Stimulated activated CD8-positive, alpha-beta memory T cell treated with anti-CD3 and anti-CD28 coated beads, Interleukin-7, amount 100 ng/mL, for 24 hours (primary cell): Measurements from ENCODE around the gene TRPT1.

Experiments used
- DNase-seq: peaks from one replicate; pipeline ENCODE4 v3.0.0-alpha.2; 2020; ENCODE audit warnings: low read depth

The TRPT1 gene

DNA sequence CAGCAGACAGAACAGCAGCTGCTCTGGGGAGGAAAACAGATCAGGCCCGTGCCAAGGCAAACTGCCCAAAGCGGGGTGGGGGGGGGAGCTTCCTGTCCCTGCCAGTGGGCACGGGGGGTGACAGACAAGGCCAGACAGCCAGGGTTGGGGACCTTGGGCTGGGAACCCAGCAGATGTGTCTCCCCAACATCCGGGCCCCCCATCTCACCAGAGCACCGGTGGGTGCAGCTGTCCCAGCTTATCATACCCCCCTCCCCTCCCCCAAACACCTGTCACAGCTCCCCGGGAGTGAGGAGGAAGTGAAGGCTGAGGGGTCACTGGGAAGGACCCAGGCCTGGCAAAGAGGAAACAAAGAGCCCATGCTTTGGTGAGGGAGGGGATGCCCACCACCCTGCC is 19.4 kb upstream of the TRPT1 start:
- DNase-seq = no peak

DNA sequence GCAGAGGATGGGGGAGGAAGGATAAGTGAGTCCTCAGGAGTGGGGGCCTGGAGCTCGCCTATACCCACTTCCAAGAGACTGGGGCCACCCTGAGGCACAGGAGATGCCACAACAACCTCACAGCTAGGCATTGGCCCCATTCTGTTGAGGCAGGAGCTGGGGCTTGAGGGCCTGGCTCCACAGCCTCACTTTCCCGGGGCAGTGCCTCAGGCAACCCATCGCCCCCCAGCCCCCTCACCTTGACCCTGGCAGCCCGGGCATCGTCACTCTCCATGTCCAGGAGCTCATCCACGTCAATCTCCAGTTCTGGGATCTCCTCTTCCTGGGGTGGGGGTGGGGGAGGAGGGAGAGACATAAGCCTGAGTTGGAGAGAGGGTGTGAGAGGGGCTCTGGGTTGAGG is 19.0 kb upstream of the TRPT1 start:
- no peak for DNase-seq

DNA sequence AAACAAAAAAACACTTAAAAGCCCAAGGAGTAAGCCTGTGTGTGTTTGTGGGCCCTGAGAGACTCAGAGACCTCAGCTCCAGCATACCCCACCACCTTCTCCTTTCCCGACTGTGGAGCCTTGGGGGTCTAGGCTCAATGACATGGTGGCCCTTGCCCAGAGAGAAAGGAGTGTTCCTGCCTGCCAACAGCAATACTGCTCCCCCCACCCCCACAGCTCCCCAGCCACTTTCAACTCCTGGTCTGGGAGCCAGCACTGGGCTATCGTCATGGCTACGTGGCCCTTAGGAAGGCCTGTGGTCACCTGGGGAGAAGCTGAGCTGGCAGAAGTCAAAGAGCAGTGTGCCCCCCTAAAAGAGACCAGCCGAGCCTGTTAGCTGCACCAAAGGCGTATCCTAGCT is 18.1 kb upstream of the TRPT1 start:
- no peak for DNase-seq

DNA sequence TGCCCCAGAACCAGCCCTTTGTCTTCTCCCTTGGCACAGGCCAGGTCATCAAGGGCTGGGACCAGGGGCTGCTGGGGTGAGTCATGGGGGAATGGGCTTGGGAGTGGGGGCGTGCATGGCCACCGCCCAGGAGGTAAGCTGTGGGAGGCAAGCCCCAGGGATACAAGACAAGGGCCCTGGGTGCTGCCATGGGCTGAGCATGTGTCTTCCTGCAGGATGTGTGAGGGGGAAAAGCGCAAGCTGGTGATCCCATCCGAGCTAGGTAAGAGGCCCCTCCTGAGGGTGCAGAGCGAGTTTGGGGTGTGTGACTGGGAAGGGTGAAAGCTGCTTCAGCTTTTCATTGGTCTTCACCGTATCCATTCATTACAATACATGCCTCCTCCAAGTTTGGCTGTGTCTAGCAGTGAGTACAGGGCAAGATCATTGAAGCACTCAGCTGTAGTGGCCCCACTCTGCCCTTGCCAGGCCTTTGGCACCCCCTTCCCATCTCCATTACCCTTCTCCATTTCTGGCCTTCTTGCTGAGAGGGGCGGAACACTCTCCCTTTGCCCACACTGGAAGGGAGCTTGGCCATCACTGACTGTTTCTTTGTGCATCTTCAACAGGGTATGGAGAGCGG is 17.4 kb upstream of the TRPT1 start:
- DNase-seq = no peak

DNA sequence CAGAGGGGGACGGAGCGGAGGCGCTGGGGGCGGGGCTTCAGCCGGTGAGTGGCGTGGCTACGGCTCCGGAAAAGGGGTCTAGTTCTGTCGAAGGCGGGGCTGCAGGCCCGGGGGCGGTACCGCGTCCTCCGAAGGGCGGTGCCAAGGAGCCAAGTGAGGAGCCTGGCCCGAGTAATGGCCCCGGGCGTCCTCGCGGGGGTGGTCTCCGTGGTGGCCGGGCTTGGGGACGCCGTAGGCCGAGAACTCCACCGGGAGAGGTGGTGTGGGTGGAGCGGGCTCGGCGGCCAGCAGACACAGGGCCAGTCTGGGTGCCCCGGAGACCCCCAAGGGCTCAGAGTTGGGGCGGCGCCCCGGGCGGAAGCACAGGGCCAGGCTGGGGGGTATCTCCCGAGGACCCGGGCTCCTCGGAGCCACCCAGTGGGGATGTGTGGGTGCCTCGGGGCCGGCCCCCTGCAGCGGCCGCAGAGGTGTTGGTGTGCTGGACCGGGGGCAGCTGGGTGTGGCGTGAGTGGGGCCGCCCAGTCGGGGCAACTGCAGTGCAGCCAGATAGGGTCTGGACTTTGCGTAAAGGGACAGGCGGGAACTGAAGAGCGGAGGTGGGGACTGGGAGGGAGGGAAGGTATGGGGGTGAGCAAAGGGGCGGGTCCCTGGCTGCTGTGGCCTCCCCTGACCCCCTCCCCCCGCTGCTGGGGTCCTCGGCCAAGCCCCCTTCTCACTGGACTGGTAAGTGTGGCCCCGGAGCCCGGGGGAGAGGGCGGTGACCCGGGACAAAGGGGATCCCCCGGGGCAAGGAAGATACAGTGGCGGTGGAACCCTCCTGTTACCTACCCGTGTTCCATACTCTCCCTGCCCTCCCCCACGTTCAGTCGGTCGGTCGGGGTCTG is 15.7 kb upstream of the TRPT1 start:
- DNase-seq = no peak

DNA sequence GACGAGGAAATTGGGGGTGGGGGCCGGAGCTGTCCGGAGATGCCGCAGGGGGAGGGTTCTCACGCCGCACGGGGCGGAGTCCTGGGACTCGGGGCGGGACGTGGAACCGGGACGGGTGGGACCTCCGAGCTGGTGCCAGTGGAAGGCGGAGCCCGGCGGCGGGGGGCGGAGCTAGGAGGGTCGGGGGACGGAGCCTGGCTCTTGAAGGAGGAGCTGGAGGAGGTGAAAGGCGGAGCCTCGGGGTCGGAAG is 15.2 kb upstream of the TRPT1 start:
- DNase-seq = peak; percentile 99

DNA sequence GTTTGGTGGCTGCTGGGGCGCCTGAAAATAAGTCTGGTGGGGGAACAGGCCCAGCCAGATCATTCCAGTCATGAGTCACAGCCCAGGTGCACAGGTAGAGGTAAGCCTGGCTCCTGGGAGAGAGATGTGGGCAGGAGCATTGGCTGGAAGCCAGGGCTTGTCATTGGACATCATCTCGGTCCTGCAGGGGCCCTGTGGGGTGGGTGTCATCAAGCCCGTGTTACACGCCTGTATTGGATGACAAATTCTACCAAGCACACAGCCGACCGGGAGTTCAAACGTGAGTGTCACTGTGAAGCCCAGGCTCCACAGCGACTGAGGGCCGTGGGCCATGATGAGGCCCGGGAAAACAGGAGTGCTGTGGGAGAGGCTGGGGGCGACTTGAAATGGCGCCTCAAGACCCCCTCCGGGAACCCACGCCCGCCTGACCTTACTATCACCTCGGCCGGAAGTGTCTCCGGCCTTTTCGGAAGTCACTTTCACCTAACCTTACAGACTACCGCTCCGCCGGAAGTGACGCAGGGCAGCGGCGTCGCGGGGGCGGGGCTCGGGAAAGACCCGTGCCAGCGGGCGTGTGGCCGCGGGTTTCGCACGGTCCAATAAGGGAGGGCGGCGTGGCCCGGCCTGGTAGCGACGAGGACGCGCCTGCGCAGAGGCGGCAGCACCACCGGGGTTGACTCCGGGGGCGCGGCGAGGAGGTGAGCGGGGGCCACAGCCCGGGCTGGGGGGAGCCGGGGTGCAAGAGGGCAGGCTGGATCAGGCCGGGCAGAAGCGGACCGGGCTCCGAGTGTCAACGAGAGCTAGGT is 14.7 kb upstream of the TRPT1 start, which contains the start of gene FKBP2:
FKBP2 (plus strand) TSS at position 661 of the 806 bp plus-strand sequence. CDS start 1,293 bp downstream, outside the sequence.
- peak; percentile 93 for DNase-seq

DNA sequence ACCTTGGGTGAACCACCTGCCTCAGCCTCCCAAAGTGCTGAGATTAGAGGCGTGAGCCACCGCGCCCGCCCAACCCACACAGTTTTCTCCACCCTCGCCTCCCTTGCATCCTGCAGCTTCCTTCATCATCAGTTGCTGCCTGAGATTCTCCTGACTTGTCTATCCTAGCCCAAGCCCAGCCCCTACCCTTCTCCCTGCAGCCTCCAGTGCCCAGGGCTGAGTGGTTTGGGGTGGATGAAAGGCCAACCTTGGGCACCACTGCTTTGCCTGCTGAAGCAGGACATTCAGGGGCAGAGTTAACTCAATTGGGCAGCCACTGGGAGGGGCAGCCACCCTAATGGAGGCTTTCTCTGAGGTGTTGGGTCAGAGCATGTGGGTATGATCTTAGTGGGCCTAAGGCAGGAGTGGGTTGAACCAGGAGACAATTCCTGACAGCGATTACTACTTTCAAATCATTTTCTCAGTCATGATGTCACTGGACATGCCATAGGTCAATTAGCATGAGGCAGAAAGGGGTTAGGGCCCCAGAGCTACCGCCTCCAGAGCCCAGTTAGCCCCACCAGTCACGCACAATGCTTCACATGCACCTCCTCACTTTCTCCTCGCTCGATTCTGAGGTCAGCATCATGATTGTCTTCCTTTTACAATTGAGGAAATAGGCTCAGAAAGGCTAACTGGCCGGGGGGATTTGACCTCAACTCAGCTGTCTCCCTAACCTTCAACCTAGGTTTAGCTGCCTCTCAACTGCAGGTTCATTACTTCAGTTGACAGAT is 13.9 kb upstream of the TRPT1 start:
- DNase-seq = no peak

DNA sequence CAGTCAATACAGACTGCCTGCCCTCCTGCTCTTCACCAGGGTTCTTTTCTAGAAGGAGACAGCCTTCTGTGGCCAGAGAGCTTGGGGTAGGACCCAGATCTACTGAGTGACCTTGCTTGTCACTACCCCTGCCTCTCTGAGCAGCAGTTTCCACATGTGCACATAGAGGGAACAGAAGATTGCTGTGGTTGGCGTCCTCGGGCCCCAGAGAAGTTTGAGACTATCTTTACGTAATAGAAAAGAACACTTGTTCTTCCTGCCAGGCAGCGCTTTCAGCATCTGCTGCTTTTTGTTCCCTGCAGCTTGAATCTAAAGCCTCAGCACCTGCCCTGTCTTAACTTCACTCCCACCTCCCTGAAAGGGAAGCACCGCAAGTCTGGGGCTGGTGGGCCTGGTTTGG is 13.0 kb upstream of the TRPT1 start:
- no peak for DNase-seq

DNA sequence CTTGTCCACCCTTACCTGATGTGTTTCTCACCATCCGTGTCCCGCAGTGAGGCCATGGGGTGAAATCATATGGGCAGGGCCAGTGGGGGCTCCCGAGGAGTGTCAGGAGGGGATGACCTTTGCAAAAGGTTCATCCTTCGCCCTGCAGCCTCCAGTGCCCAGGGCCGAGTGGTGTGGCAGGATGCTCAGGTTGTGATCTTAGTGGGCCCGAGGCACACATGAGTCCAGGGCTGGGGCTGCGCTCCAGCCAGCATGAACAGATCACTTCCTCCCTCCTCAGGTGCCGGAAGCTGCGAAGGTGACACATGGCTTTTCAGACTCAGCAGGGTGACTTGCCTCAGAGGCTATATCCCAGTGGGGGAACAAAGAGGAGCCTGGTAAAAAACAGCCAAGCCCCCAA is 12.1 kb upstream of the TRPT1 start:
- DNase-seq = no peak

DNA sequence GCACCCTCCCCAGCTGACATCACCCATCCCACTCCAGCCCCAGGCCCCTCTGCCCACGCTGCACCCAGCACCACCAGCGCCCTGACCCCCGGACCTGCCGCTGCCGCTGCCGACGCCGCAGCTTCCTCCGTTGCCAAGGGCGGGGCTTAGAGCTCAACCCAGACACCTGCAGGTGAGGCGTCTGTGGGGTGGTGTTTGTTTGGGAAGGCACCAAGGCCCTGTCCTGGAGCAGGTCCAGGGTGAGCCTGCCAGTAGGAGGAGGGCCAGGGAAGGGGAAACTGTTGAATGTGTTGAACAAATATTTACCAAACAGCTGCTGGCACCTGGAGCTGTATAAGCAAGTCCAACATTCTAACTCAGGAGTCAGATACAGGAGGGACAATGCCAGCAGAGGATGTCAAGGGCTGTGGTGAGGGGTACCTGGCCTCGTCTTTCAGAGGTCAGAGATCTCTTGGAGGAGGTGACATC is 11.5 kb upstream of the TRPT1 start:
- no peak for DNase-seq

DNA sequence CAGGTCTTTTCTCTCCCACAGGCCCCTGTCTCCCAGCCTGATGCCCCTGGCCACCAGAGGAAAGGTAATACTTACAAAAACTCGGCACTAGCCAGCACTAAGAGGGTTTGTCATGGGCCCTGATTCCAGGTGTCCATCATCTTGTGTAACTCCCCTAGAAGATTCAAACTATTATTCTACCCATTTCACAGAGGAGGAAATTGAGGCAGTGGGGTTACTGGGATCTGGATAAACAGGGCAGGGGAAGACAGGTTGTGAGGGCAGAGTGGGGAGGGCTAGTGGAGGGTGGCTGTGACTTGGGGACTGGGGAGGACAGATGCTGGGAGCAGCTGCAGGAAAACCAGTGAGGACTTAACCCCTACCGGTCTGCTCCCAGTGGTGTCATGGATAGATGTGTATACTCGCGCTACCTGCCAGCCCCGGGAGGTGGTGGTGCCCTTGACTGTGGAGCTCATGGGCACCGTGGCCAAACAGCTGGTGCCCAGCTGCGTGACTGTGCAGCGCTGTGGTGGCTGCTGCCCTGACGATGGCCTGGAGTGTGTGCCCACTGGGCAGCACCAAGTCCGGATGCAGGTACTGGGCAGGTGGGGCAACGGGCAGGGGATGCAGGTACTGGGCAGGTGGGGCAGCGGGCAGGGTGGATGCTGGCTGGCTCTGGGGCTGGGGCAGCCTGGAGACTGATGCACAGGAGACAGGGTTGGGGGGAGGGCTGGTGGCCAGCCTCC is 9.6 kb upstream of the TRPT1 start:
- no peak for DNase-seq

DNA sequence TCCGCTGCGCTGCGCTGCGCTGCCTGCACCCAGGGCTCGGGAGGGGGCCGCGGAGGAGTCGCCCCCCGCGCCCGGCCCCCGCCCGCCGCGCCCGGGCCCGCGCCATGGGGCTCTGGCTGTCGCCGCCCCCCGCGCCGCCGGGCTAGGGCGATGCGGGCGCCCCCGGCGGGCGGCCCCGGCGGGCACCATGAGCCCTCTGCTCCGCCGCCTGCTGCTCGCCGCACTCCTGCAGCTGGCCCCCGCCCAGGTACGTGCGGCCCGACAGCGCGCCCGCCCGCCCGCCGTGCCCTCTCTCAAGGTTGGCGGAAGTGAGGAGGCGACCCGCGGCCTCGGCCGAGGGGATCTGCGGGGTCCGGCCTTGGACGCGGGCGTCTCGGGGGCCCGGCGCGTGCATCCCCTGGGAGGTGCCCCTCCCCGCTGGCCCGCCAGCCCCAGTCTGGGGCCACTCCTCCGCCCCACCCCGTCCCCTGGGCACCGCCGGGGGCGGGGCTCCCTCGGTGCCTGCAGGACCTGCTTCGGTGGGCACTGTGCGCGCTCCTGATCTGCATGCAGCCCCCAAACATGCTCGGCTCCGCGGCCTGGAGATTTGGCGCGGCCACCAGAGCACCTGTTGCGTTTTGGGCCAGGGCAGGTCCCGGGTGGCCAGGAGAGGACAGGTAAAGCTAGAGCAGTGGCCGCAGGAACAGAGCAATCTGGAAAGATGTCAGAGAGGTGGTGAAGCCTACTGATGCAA is 8.8 kb upstream of the TRPT1 start:
- DNase-seq = no peak

DNA sequence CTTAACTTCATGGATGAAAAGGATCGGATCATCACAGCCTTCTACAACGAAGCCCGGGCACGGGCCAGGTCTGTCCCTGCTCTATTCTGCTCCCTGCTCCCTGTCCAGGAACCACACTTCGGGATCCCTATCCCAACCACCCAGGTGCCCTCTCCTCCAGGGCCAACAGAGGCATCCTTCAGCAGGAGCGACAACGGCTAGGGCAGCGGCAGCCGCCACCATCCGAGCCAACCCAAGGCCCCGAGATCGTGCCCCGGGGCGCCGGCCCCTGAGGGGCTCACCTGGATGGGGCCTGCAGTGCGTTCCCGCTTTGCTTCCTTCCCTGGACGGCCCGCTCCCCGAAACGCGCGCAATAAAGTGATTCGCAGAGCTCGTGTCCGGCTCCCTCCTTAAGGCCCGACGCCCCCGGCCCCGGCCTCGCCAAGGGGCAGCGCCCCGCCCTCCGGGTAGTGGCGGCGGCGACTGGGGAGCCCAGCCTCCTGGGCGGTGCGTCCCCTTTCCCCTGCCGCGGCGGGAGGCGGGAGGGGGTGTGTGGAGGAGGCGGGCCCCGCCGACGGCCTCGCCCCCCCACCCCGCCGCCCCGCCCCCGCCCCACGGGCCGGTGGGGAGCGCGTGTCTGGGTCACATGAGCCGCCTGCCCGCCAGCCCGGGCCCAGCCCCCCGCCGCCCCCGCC is 8.1 kb upstream of the TRPT1 start, which contains the start of gene VEGFB:
VEGFB (plus strand) TSS at position 672 of the 674 bp plus-strand sequence. CDS start 250 bp downstream, outside the sequence.
- no peak for DNase-seq

DNA sequence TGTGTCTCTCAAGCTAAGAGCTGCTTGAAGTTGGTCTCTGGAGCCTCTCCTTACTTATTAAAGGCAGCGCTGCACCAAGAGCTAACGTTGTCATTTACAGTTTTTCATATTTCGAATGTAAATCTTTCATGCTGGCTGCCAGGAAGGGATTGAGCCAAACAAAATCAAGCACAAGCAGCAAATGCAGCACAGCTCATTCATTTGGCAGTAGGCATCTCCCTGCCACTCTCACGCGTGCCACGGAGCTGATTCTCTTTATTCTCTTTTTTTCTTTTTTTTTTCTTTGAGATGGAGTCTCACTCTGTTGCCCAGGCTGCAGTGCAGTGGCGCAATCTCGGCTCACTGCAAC is 7.0 kb upstream of the TRPT1 start:
- no peak for DNase-seq

DNA sequence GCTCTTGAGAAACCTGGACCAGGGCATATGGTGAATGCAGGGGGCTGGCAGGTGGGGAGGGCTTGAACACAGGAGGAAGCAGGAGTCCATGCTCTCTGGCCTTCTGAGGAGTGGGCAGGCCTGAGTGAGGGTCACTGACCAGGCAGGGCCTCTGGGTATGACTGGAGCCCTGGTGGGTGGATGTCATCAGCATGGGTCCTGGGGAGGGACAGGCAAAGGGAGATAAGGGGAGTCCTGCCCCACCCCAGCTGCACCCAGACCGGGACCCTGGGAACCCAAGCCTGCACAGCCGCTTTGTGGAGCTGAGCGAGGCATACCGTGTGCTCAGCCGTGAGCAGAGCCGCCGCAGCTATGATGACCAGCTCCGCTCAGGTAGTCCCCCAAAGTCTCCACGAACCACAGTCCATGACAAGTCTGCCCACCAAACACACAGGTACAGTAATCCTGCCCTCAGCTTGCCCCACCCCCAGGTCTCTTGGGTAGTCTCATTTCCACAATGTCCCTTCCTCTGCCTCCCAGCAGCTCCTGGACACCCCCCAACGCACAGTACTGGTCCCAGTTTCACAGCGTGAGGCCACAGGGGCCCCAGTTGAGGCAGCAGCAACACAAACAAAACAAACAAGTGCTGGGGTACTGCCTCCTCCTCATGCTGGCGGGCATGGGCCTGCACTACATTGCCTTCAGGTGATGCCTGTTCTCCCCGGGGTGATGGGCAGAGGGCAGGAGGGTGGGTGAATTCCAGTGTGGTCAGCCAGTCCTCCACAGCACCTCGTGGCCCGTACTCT is 6.4 kb upstream of the TRPT1 start:
- no peak for DNase-seq

DNA sequence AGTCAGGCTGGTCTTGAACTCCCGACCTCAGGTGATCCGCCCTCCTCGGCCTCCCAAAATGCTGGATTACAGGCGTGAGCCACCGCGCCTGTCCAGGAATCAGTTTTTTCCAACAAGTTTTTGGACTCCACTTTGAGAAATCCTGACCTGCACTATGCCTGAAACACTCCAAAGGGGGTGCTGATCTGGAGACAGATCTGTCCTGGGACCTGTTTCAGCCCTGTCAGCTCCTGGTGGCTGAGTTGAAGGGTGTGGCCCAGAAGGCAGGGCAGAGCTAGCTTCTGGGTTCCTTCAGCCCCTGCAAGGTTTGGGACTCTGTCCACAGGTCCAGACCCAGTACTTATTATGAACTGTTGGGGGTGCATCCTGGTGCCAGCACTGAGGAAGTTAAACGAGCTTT is 5.6 kb upstream of the TRPT1 start:
- no peak for DNase-seq

DNA sequence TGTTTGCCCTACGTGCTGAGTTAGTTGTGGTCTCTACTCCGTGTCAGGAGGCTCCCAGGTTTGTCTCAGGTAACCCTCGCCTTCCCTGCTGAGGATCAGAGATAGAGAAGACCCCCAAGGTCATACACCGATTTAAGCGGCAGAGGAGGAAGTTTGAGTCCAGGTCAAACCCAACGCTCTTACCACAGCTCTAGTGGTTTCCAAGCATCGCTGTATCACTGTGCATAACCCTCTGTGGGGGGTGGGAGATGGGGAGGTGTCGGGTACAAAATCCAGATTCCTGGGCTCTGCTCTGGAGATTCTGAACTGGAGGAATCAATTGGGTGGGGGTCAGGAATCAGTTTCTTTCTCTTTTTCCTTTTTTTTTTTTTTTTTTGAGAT is 5.0 kb upstream of the TRPT1 start:
- no peak for DNase-seq
